Activated CD8-positive, alpha-beta memory T cell treated with anti-CD3 and anti-CD28 coated beads for 48 hours (primary cell): ENCODE results near the gene MYL3.
"Not testable (repeated sequence)": the region's sequence is repeated elsewhere in the genome, so short reads cannot be mapped to it uniquely, and the experiment has no call there.

ENCODE experiments used
- DNase-seq, 3 experiments: peaks; one replicate each; pipeline ENCODE4 v3.0.0-alpha.2; 2020; ENCODE audit warnings: low read depth in 2 of 3, low spot score in 2 of 3

Gene MYL3

GRCh38 chr3:46863261-46863782, at the start of gene MYL3:
Gene MYL3, minus strand, starts transcription at chr3:46863444. Its CDS starts 54 bp downstream, at chr3:46863390.
- DNase-seq, result no peak

GRCh38 chr3:46912986-46913385, 49.7 kb upstream of the MYL3 start:
- DNase-seq, result no peak

GRCh38 chr3:46910914-46911313, 47.7 kb upstream of the MYL3 start:
- not testable (repeated sequence) for DNase-seq

- DNase-seq, result no peak
Measured at GRCh38 chr3:46910166-46910760, 47.0 kb upstream of the MYL3 start.

GRCh38 chr3:46909535-46910161, 46.4 kb upstream of the MYL3 start:
- peak; percentile 54 to 62 (median 56) for DNase-seq

GRCh38 chr3:46908986-46909534, 45.8 kb upstream of the MYL3 start:
- no peak for DNase-seq

GRCh38 chr3:46908294-46908985, 45.2 kb upstream of the MYL3 start:
- DNase-seq, result no peak

GRCh38 chr3:46907960-46908293, 44.7 kb upstream of the MYL3 start:
- DNase-seq, result no peak

GRCh38 chr3:46907271-46907670, 44.0 kb upstream of the MYL3 start:
- no peak for DNase-seq

GRCh38 chr3:46906471-46907058, 43.3 kb upstream of the MYL3 start:
- no peak for DNase-seq

- DNase-seq, result no peak
Measured at GRCh38 chr3:46905661-46906451, 42.6 kb upstream of the MYL3 start.

GRCh38 chr3:46905213-46905560, 41.9 kb upstream of the MYL3 start:
- no peak for DNase-seq

- no peak for DNase-seq
Measured at GRCh38 chr3:46904303-46905212, 41.3 kb upstream of the MYL3 start.

GRCh38 chr3:46903341-46904302, 40.4 kb upstream of the MYL3 start:
- no peak for DNase-seq

- DNase-seq, result no peak
Measured at GRCh38 chr3:46902188-46902631, 39.0 kb upstream of the MYL3 start.

- DNase-seq, result no peak
Measured at GRCh38 chr3:46901591-46902187, 38.4 kb upstream of the MYL3 start.

GRCh38 chr3:46901061-46901460, 37.8 kb upstream of the MYL3 start:
- DNase-seq, result no peak

- no peak for DNase-seq
Measured at GRCh38 chr3:46900356-46900755, 37.1 kb upstream of the MYL3 start.

GRCh38 chr3:46900007-46900292, 36.7 kb upstream of the MYL3 start:
- DNase-seq, result no peak
